ENCODE measurements around the gene EPB41L4A.

EPB41L4A gene

GRCh38 chr5:112136773-112137172 is 282.3 kb downstream of the EPB41L4A start:
- no peaks in the 10 kb centered on the region for H3K9me3 ChIP-seq (ENCODE audit: control insufficient read depth, insufficient read depth, low read depth, low read length)
- ChIA-PET POLR2A (no interaction called here), CTCF (interaction anchor here (0.7 kb wide), 1 partner anchor 1424 kb away, joined by 3 read pairs; no protein-coding TSS in a partner anchor)
- no peaks in the 10 kb centered on the region for H3K4me1 ChIP-seq (ENCODE audit: control insufficient read depth, insufficient read depth, low read length)
- no peak overlapping the region for H3K27ac ChIP-seq (ENCODE audit: extremely low read depth, low read depth, low read length)
- no peaks in the 10 kb centered on the region for H3K36me3 ChIP-seq (ENCODE audit: control insufficient read depth in 2 of 2, insufficient read depth in 1 of 2, low read length in 2 of 2)
- H3K4me3 ChIP-seq (ENCODE audit: low read depth, low read length) = no peak overlapping the region
- no peak for TF ChIP-seq ZNF658 (tag by site-specific recombination; IDR thresholded peaks at IDR 0.05)
- TF ChIP-seq ZSCAN18 (tag by site-specific recombination; IDR thresholded peaks at IDR 0.05) = no peak
- TF ChIP-seq ZNF624 (tag by site-specific recombination; IDR thresholded peaks at IDR 0.05) = no peak
- no peak for TF ChIP-seq ZNF791 (tag by site-specific recombination; IDR thresholded peaks at IDR 0.05)
- TF ChIP-seq ZNF184 (tag by site-specific recombination; IDR thresholded peaks at IDR 0.05) = no peak
- TF ChIP-seq ZNF548 (tag by site-specific recombination; IDR thresholded peaks at IDR 0.05) = no peak
- no peak for TF ChIP-seq ZNF510 (tag by site-specific recombination; IDR thresholded peaks at IDR 0.05; ENCODE audit: insufficient replicate concordance)
- TF ChIP-seq ZNF677 (tag by site-specific recombination; IDR thresholded peaks at IDR 0.05) = no peak
- TF ChIP-seq PRDM2 (tag by site-specific recombination; IDR thresholded peaks at IDR 0.05; ENCODE audit: borderline replicate concordance) = no peak
- no peak for TF ChIP-seq GLIS1 (tag by site-specific recombination; IDR thresholded peaks at IDR 0.05)
- TF ChIP-seq ZNF266 (tag by site-specific recombination; IDR thresholded peaks at IDR 0.05; ENCODE audit: low read depth) = no peak
- TF ChIP-seq ZNF10 (tag by site-specific recombination; IDR thresholded peaks at IDR 0.05) = no peak
- no peak for TF ChIP-seq ZNF596 (tag by site-specific recombination; IDR thresholded peaks at IDR 0.05)
- TF ChIP-seq GFI1B (tag by site-specific recombination; IDR thresholded peaks at IDR 0.05) = no peak
- TF ChIP-seq GLI2 (tag by site-specific recombination; IDR thresholded peaks at IDR 0.05; ENCODE audit: borderline replicate concordance, low read depth) = no peak
- TF ChIP-seq ZNF37A (tag by site-specific recombination; IDR thresholded peaks at IDR 0.05) = no peak
- no peak for TF ChIP-seq KLF9 (tag by site-specific recombination; IDR thresholded peaks at IDR 0.05; ENCODE audit: low read depth)

- Histone ChIP-seq H3K36me3 (ENCODE audit: control insufficient read depth in 2 of 2, insufficient read depth in 1 of 2, low read length in 2 of 2) (no peaks in the 10 kb centered on the region), H3K4me3 (ENCODE audit: low read depth, low read length) (no peak overlapping the region), H3K27ac (ENCODE audit: extremely low read depth, low read depth, low read length) (no peak overlapping the region), H3K9me3 (ENCODE audit: control insufficient read depth, insufficient read depth, low read depth, low read length) (no peaks in the 10 kb centered on the region), H3K4me1 (ENCODE audit: control insufficient read depth, insufficient read depth, low read length) (no peaks in the 10 kb centered on the region)
- CTCF ChIA-PET = no interaction called here
- POLR2A ChIA-PET = no interaction called here
- TF ChIP-seq KLF1 (tag by site-specific recombination; IDR thresholded peaks at IDR 0.05) = no peak
- TF ChIP-seq ZBTB17 (tag by site-specific recombination; IDR thresholded peaks at IDR 0.05) = no peak
- no peak for TF ChIP-seq ZNF114 (tag by site-specific recombination; IDR thresholded peaks at IDR 0.05)
- no peak for TF ChIP-seq ZNF776 (tag by site-specific recombination; IDR thresholded peaks at IDR 0.05; ENCODE audit: borderline replicate concordance)
- no peak for TF ChIP-seq ZNF596 (tag by site-specific recombination; IDR thresholded peaks at IDR 0.05)
- TF ChIP-seq ZNF843 (tag by site-specific recombination; IDR thresholded peaks at IDR 0.05) = no peak
- no peak for TF ChIP-seq RBAK (tag by site-specific recombination; IDR thresholded peaks at IDR 0.05)
- no peak for TF ChIP-seq ZNF658 (tag by site-specific recombination; IDR thresholded peaks at IDR 0.05)
- no peak for TF ChIP-seq ZFHX2 (tag by site-specific recombination; conservative IDR thresholded peaks at IDR 0.05)
- no peak for TF ChIP-seq HIC1 (tag by site-specific recombination; IDR thresholded peaks at IDR 0.05)
- no peak for TF ChIP-seq INSM2 (tag by site-specific recombination; IDR thresholded peaks at IDR 0.05)
- no peak for TF ChIP-seq ZNF529 (tag by site-specific recombination; IDR thresholded peaks at IDR 0.05; ENCODE audit: insufficient replicate concordance)
These were observed 291.2 kb downstream of the EPB41L4A start for GRCh38 chr5:112127861-112128260.

All from HEK293 (cell line).